Ramos (cell line): ENCODE results near the gene COL18A1.

Experiments used
- in situ Hi-C: fragments of 300-500 bp; cut with MboI; formaldehyde crosslinking; loops from one replicate; pipeline ENCODE4 v1.14.3; 2022; ENCODE audit warnings: low sequenced_read_pairs; ENCODE audit not compliant: unreplicated experiment

COL18A1 gene

DNA sequence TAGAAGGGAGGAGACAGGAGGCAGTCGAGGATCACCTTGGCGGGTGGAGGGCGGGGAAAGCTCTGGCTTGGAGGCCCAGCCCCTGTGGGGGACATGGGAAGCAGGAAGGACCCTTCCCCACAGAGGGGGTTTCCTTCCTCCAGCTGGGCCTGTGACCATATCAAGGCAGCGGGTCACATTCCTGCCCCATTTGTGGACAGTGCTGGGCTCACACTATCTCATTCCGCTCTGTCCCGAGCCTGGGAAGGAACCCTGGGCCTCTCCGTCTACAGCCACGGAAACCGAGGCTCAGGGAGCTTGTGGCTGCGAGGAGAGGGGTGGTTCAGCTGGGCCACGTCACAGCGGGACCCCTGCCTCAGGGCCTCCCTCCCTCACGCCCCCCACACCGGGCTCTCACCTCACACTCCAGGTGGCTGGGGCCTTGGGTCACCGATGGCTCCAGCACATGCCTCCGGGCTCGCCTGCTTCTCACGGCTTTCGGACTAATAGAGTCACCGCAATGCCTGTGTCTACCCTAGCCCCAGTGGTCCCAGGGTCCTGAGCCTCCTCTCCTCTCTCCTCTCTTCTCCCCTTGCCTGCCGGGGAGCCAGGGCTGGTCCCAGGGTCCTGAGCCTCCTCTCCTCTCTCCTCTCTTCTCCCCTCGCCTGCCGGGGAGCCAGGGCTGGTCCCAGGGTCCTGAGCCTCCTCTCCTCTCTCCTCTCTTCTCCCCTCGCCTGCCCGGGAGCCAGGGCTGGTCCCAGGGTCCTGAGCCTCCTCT, 80.9 kb downstream of the COL18A1 start:
- in situ Hi-C loops = no loop called here

DNA sequence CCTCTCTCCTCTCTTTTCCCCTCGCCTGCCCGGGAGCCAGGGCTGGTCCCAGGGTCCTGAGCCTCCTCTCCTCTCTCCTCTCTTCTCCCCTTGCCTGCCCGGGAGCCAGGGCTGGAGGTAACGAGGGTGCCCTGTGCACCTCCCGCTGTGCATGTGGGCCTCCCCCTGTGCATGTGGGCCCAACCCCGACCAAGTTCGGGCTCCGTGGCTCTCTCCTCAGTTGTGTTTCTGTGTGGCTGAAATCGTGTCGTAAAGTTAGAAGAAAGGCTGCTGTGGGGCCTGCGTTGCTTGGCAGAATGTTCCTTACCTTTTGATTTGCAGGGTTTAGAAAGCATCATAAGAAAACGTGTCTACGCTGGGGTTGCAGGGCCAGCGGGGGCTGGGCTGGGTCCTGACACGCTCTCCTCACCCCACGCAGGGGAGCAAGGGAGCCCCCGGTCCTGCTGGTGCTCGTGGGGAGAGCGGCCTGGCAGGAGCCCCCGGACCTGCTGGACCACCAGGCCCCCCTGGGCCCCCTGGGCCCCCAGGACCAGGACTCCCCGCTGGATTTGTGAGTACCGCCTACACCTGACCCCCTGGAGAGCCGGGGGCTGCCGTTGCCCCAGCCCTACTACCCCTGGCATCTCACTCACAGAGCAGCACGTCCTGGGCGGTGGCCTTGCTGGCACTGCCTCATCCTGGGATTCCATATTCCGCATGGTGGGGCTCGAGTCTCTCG, 81.6 kb downstream of the COL18A1 start:
- in situ Hi-C loops = no loop called here

DNA sequence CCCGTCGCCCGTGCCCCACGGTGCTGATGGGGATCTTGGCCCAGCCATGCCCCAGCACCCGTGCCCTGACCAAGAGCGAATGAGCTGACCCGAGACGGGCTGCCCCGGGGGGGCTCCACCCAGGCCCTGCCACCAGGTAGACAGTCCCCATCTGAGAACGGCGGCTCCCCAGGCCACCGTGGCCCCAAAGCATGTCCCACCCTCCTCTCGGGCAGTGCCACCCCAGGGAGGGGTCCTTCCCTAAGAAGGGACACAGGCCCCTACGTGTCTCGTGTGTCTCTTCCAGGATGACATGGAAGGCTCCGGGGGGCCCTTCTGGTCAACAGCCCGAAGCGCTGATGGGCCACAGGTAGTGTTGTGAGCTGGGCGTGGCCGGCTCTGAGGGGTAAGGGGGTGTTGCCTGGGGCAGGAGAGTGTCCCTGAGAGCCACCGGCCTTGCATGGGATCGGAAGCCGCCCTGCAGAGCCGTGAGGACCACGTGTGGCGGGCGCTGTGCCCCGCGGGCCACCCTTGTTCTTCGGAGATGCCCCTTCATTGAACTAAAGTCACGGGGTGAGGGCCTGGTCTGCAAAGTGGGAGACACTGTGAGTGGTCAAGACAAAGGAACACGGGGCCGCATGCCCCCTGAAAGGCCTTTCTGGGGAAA, 82.3 kb downstream of the COL18A1 start:
- in situ Hi-C loops = no loop called here

DNA sequence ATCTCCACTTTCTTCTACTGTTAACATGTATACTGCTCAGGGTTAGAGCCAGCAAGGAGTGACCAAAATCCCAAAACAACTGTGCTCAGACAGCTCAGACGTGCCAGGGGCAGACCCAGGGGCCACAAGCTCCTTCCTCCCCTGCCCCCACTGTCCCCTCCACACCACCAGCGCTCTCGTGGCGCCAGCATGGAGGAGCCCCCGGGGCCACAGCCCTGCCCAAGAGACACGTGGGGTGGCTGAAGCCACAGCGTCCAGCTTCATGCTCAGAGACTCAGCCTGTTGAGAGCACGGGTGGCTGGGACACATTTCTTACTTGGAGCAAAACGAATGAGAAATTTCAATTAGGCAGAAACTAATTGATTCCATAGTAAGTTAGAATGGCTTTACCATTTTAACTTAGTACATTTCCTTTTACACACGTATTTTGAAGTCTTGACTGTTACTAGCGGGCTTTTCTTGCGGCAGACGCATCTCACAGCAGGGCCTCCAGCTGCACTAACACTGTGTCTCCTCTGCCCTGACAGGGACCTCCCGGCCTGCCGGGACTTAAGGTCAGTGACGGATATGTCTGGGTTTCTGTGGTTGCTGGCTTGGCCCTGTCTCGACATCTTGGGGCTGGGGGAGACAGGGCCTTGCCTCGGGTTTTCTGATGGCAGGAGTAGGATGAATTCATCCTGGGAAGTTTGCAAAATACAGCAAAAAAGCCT, 83.1 kb downstream of the COL18A1 start:
- in situ Hi-C loops = no loop called here

DNA sequence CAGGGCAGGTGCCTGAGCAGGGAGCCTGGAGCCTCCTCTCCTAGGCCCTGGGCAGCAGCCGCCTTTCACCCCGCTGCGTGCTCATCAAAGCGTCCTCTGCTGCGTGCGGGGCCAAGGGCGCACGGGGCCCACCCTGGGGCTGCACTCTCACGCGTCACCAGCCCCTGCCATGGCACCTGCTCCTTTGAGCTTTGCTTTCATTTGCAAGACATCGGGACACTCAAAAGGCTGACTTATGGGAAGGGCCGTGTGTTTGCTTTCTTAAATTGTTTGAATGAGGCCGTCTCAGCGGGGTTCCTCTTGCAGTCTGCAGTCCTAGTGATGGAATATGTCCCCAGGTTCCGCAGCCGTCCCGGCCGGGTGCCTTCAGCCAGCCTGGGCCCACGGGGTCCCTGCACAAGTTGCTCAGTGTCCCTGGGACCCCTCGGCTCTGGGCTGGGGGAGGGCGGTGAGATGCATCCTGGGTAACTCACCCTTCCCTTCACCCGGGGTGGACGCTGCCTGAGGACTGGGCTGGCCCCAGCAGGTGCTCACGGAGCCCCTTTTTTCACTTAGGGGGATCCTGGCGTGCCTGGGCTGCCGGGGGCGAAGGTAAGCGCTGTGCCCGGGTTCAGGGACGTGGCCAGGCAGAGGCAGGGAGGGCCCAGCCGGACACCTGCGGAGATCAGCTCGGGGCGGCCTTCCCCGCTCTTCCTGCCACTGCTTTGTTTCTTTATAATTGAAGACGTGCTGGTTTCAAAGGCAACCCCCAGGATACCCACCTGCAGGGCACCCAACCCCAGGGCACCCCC, 84.2 kb downstream of the COL18A1 start:
- in situ Hi-C loops = no loop called here

DNA sequence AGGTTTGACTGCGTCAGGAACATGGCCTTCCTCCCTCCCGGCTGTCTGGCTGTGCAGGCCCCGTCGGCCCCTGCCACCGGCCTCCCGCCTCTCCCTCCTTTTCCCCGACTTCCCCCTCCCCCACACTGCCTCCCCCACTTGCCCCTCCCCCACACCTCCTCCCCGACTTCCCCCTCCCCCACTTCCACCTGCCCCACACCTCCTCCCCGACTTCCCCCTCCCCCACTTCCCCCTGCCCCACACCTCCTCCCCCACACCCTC, 84.7 kb downstream of the COL18A1 start:
- in situ Hi-C loops = no loop called here

DNA sequence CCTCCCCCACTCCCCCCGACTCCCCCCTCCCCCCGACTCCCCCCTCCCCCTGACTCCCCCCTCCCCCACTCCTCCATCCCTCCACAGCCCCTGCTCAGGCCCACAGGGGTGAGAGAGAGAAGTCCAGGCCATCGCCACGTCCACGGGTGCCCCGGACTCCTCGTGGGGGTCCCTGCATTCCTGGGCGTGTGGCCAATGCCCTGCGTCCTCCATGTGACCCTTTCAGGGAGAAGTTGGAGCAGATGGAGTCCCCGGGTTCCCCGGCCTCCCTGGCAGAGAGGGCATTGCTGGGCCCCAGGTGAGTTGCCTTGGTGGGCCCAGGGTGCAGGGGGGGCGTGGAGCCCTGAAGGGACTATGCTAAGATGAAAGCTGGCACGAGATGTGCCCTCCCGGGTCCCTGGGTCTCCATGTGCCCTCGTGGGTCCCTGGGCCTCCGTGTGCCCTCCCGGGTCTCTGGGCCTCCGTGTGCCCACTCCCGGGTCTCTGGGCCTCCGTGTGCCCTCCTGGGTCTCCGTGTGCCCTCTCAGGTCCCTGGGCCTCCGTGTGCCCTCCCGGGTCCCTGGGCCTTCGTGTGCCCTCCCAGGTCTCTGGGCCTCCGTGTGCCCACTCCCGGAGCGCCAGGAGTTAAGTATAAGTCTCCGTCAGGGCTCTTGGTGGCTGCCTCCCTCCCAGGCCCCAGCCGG, 85.2 kb downstream of the COL18A1 start:
- in situ Hi-C loops = no loop called here

DNA sequence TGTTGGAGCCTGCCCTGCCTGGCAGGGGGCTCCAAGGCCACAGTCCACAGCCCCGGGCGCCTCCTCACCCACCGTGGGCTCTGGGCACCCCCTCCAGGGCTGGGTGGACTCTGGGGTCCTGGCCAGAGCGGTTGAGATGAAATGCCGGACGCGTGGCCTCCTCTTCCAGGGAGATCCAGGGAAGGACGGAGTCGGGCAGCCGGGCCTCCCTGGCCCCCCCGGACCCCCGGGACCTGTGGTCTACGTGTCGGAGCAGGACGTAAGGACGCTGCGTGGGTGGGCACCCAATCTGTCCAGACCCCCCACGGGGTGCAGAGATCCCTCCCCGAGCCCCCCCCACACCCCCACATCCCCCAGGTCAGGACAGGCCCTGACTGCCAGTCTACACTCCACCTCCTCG, 86.1 kb downstream of the COL18A1 start:
- in situ Hi-C loops = no loop called here

DNA sequence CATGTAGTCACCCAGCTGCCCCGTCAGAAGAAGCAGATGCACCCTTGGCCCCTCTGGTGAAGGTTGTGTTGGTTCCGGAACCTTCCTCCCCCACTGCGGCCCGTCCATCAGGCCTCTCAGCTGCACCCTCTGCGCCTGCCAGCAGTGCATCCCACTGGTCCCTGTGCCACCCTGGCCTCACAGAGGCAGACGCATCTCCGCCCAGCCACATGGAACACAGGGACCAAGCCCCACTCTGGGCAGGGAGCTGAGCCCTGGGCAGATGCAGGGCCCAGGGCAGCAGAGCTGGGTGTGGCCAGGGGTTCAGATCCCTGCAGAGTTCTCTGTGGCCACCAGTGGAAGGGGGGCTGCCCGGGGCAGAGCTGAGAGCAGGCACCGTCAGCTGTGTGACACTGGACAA, 86.7 kb downstream of the COL18A1 start:
- in situ Hi-C loops = no loop called here

DNA sequence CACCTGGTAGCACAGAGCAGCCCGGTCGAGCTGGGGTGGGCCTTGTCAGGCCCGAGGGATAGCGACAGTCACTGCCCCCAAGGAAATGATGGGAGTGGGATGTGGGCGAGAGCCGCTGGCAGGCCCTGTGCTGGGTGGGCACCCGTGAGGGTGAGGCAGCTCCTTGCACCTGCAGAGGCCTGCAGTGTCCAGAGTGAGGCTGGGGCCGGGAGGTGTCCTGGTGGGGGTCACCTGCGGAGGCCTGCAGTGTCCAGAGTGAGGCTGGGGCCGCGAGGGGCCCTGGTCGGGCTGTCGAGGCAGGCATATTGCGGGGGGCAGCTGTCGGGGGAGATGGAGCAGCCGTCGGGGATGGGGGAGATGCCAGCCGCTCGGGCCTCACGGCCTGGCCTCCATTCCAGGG, 87.8 kb downstream of the COL18A1 start:
- in situ Hi-C loops = no loop called here

DNA sequence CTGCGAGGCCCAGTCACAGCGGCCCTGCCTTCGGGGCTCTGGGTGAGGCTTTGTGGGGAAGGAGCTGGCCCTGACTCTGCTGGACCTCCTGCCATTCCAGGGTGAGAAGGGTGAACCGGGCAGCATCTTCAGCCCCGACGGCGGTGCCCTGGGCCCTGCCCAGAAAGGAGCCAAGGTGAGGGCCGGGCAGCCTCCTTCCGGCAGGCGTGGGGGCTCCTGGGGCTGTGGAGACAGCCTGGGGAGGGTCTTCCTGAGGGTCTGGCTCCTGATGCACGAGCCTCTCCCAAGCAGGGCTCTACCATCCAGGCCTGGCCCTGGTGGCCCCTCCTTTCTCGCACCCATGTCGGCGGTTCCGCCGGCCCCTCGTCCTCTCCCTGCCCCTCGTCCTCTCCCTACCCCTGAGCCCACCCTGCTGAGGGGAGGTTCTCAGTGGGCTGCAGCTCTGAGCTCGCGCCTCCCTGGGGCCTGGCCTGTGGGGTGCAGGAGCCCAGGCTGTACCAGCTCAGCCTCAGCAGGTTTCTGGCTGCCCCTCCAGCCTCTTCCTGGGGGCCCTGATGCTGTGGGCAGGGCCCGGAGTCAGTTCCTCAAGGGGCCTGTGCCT, 88.5 kb downstream of the COL18A1 start:
- in situ Hi-C loops = no loop called here

DNA sequence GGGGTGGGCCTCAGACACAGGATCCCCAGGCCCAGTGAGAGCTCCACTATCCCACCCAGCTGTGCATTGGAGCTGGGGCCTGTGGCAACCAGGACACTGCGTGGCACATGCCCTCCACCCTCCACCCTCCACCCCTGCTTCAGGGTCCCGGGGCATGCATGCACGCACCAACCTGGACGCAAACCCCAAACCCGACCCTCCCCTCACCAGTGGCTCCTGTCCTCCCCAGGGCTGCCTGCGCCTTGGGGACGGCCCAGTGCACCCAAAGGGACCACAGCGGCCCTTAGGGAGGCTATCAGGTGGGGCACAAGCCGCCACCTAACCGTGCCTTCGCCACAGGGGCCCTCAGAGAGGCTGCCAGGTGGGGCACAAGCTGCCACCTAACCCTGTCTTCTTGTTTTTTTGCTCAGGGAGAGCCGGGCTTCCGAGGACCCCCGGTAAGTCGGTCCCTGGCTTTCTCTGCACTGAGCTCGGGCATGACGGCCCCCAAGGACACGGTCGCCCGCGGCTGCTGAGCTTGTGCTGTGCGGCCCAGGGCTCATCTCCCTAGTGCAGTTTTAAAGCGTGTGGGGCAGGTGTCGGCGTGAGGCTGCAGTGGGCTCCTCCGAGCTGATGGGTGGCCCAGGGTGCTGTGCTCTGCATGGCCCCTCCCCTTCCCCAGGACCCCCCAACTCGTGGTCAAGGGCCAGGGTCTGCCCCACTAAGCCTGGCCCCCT, 89.3 kb downstream of the COL18A1 start:
- in situ Hi-C loops = no loop called here

DNA sequence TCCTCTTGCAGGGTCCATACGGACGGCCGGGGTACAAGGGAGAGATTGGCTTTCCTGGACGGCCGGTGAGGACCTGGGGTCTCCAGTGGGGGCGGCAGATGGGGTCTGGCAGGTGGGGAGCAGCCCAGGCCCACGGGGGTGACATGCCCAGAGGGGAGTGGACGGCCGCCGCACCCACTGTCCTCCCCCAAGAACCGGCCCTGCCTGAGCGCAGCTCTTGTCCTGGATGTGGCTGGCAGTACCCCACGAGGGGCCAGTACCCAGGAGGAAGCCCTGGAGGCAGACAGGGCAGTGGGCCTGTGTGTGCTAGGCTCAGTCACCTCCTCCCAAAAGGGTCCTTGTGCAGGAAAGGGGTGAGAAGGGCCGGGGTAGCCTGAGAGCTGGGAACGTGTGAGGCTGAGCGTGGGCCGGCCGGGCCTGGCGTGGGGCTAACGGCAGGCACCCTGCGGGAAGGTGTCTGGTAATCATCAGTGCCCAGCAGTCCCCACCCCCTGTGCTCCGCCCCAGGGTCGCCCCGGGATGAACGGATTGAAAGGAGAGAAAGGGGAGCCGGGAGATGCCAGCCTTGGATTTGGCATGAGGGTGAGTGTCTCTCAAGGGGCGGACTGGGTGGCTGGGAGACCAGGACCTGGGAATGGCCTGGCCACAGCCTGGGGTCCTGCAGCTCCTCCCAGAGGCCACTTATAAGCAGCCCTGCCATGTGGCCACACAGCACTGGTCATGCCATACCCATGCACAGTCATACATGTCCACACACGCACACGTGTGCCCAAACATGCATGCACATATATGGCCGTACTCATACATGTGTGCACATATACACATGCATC, 90.1 kb downstream of the COL18A1 start:
- in situ Hi-C loops = no loop called here

DNA sequence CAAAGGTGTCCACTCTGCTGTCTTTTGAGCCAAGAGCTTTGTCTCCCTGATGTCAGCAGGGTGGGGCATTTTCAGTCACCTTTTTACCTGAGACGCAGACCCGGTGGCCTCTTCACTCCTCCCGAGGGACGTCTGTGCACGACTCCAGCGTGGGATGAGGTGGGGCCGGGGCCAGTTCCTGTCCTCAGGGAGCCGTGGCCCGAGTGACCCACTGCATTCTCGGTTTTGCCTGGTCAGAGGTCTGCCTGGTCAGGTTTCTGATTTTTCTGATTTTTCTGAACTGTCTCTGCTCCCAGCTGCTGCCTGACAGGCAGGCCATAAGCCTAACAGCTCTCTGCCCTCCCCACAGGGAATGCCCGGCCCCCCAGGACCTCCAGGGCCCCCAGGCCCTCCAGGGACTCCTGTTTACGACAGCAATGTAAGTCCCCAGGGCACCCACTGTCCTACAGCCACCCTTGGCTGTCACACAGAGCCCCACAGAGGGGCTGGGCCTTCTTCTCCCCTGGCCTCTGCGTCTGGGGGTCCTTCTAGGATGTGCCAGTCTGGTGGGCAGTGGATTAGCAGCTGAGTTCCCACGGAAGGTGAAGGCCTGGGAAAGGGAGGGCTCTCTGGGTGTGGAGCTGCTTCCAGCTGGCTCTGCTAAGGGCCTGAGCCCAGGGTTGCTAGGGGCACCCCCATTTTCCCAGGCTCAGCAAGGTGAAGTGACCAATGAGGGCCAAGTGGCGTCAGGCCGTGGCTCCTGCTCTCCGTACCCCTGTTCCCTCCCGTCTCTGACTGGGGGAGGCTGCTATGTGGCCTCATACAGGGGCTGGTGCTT, 91.4 kb downstream of the COL18A1 start:
- in situ Hi-C loops = no loop called here

DNA sequence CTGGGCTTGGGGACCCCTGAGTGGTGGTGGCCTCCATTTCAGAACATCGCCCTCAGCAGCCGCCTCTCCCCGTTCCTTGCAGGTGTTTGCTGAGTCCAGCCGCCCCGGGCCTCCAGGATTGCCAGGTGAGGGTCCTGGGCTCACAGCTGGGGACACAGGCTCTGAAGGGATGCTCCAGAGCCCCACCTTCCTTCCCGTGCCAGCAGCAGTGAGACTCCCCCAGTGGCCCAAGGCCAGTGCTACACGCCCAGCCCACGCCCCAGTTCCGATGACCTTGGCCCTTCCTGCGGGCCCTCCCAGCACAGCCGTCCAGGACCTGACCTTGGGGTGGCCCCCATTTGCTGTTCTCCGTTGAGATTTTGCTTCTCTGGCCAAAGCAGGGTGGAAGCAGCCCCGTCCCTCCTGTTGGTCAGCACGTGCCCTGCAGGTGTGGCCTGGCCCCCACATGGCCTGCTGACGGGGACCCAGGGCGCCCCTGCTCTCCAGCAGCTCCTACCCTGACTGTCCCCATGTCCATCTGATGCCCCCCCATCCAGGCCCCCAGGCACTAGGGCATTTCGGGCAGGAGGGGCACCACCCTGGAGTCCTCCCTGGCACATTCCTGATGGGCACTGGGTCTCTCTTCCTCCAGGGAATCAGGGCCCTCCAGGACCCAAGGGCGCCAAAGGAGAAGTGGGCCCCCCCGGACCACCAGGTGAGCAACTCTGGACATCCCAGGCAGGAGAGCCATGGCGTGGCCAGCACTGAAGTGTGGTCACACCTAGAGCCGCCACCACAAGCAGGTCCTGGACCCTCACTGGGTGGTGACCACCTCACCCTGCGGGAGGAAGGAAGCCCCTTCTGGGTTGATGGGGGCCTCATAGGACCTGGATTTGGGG, 92.2 kb downstream of the COL18A1 start:
- in situ Hi-C loops = no loop called here
